HepG2 (cell line): ENCODE measurements around the gene MALRD1. TPM values are rescaled to one million over a fixed set of nuclear protein-coding genes. Genes with fewer than 3 reads are reported as not detected.

Experiments
- ATAC-seq: fragments of 200-7000 bp; cut with Tn5 transposase; 3 replicates; pipeline ENCODE4 v1.9.1; 2020; ENCODE audit warnings: mild to moderate bottlenecking, moderate library complexity
- BruUV-seq: library from RNA; stranded (reverse); fragments of 400-500 nt; replicated peaks from 2 replicates; lab custom pipeline; 2021; lab: Mats Ljungman, UMichigan
- CTCF ChIA-PET: fragments of 300-600 bp; formaldehyde crosslinking; extraction: SDS; loops from one replicate; lab custom pipeline; 2021; ENCODE audit warnings: low total read pairs, inconsistent platforms, low intra/inter-chr PET ratio; lab: Yijun Ruan, JAX
- POLR2A ChIA-PET: fragments of 350-600 bp; sonication (Branson Sonifier 250); formaldehyde crosslinking; loops from one replicate; lab custom pipeline; 2020; ENCODE audit warnings: antibody characterized with exemption, inconsistent platforms; lab: Yijun Ruan, JAX
- DNase-seq: peaks from one replicate; pipeline ENCODE4 v3.0.0-alpha.2; 2015; ENCODE audit warnings: low spot score
- FAIRE-seq: peaks from 3 replicates; lab custom pipeline; 2011; peaks lifted over from hg19 to GRCh38; lab: Jason Lieb, UNC
- H2AFZ ChIP-seq: one replicate; pipeline ENCODE4 v1.6.1; 2011; ENCODE audit warnings: low read length, inconsistent platforms
- H3K27ac ChIP-seq: fragments of 300-600 bp; 3 replicates; pipeline ENCODE4 v1.8.0; 2011; ENCODE audit warnings: mixed run types, mild to moderate bottlenecking, mixed read lengths, low read length, inconsistent platforms; ENCODE audit not compliant: insufficient read depth; ENCODE audit errors: extremely low read length
- H3K27me3 ChIP-seq, 2 experiments: fragments of 200-600 bp in 1 of 2; 2 replicates in 1 of 2; 3 replicates in 1 of 2; pipeline versions ENCODE4 v1.6.0 to v1.8.0; 2011; ENCODE audit warnings: low read length in 2 of 2, mild to moderate bottlenecking in 2 of 2, moderate library complexity in 2 of 2, inconsistent platforms in 1 of 2; ENCODE audit not compliant: insufficient read depth in 2 of 2, control insufficient read depth in 1 of 2
- H3K36me3 ChIP-seq, 2 experiments: fragments of 200-600 bp in 1 of 2; replicated peaks in 1 of 2; 2 replicates in 1 of 2; 3 replicates in 1 of 2; pipeline versions ENCODE4 v1.5.1 to v1.8.0; 2011; ENCODE audit warnings: low read length in 2 of 2, inconsistent platforms in 1 of 2; ENCODE audit not compliant: insufficient read depth in 2 of 2, control insufficient read depth in 1 of 2
- H3K4me1 ChIP-seq: 2 replicates; pipeline ENCODE4 v1.5.1; 2012; ENCODE audit warnings: low read length, inconsistent platforms; ENCODE audit not compliant: insufficient read depth
- H3K4me2 ChIP-seq: 2 replicates; pipeline ENCODE4 v1.6.0; 2011; ENCODE audit warnings: low read depth, low read length, inconsistent platforms
- H3K4me3 ChIP-seq, 3 experiments: fragments of 200-600 bp in 1 of 3; sonication (generic), shearing (Covaris generic) in 1 of 3; replicated peaks in 1 of 3; 2 replicates each; pipeline ENCODE4 v1.5.1; 2011 to 2016; ENCODE audit warnings: low read length in 3 of 3, inconsistent platforms in 2 of 3, low read depth in 2 of 3, mild to moderate bottlenecking in 2 of 3, control low read depth in 1 of 3, mixed read lengths in 1 of 3; ENCODE audit not compliant: insufficient read depth in 1 of 3
- H3K79me2 ChIP-seq: one replicate; pipeline ENCODE4 v1.6.1; 2011; ENCODE audit warnings: low read length, inconsistent platforms; ENCODE audit not compliant: insufficient read depth
- H3K9ac ChIP-seq: 2 replicates; pipeline ENCODE4 v1.6.0; 2011; ENCODE audit warnings: mild to moderate bottlenecking, low read depth, low read length, inconsistent platforms; ENCODE audit not compliant: insufficient read depth
- H3K9me3 ChIP-seq: 2 replicates; pipeline ENCODE4 v1.5.1; 2012; ENCODE audit warnings: mild to moderate bottlenecking, low read length
- H4K20me1 ChIP-seq: 2 replicates; pipeline ENCODE4 v1.6.0; 2011; ENCODE audit warnings: inconsistent platforms, mild to moderate bottlenecking, low read length, moderate library complexity; ENCODE audit not compliant: insufficient read depth
- ESRRA ChIP-seq: sonication (generic); formaldehyde crosslinking; IDR thresholded peaks from 2 replicates; pipeline ENCODE4 v1.5.1; 2020; ENCODE audit warnings: mild to moderate bottlenecking, low read depth, missing genetic modification reagents
- GABPA ChIP-seq, 2 experiments: IDR thresholded peaks; 2 replicates each; pipeline ENCODE4 v1.6.1; 2011 to 2016; ENCODE audit warnings: low read depth in 2 of 2, low read length in 1 of 2, missing biosample characterization in 1 of 2, missing genetic modification characterization in 1 of 2
- GFI1 ChIP-seq: sonication (generic); formaldehyde crosslinking; IDR thresholded peaks from 2 replicates; pipeline ENCODE4 v1.5.0; 2020; ENCODE audit warnings: missing genetic modification reagents, mild to moderate bottlenecking, borderline replicate concordance
- RBFOX2 ChIP-seq: fragments of 200-400 bp; formaldehyde crosslinking; IDR thresholded peaks from 2 replicates; pipeline ENCODE4 v1.6.1; 2017; ENCODE audit warnings: low read depth, mild to moderate bottlenecking, low read length
- RBM39 ChIP-seq: fragments of 200-400 bp; formaldehyde crosslinking; IDR thresholded peaks from one replicate; pipeline ENCODE4 v1.6.1; 2018; ENCODE audit warnings: antibody characterized with exemption, mild to moderate bottlenecking, low read depth, low read length; ENCODE audit not compliant: poor library complexity, severe bottlenecking
- SIN3B ChIP-seq: fragments of 150-350 bp; IDR thresholded peaks from 2 replicates; pipeline ENCODE4 v1.6.1; 2014; ENCODE audit warnings: low read length
- TOPORS ChIP-seq: sonication (generic); formaldehyde crosslinking; IDR thresholded peaks from 2 replicates; pipeline ENCODE4 v1.8.0; 2023; ENCODE audit warnings: mild to moderate bottlenecking, missing genetic modification reagents
- ZBTB1 ChIP-seq: sonication (generic); formaldehyde crosslinking; IDR thresholded peaks from 2 replicates; pipeline ENCODE4 v1.4.0; 2020; ENCODE audit warnings: missing genetic modification reagents, borderline replicate concordance
- ZFP1 ChIP-seq: IDR thresholded peaks from 2 replicates; pipeline ENCODE4 v1.6.1; 2016
- ZNF260 ChIP-seq: sonication (generic); formaldehyde crosslinking; IDR thresholded peaks from 2 replicates; pipeline ENCODE4 v1.4.0; 2020; ENCODE audit warnings: missing genetic modification reagents, low read depth, mild to moderate bottlenecking, borderline replicate concordance
- ZNF430 ChIP-seq: sonication (generic); formaldehyde crosslinking; IDR thresholded peaks from 2 replicates; pipeline ENCODE4 v1.9.0; 2021; ENCODE audit warnings: mild to moderate bottlenecking, missing genetic modification reagents
- WGBS: methylation state at CpG from one replicate; pipeline ENCODE4 v1.1.6; 2017; ENCODE audit warnings: low lambda C conversion rate; 5-methylcytosine and 5-hydroxymethylcytosine counted together
- in situ Hi-C: cut with HindIII; loops from 2 replicates; pipeline ENCODE4 v1.10.0; 2017; ENCODE audit warnings: low pct_unique_long_range_greater_than_20kb; ENCODE audit not compliant: extremely low pct_ligation_motif_present
- intact Hi-C: fragments of 100-400 bp; cut with micrococcal nuclease; formaldehyde crosslinking; loops from one replicate; pipeline ENCODE4 v1.10.0; 2022; ENCODE audit not compliant: unreplicated experiment
- polyA plus RNA-seq, 8 experiments: library from polyadenylated mRNA; depleted of rRNA in 3 of 8; stranded (reverse) in 7 of 8; unstranded in 1 of 8; fragments of >200 nt; fragmentation: Illumina TruSeq in 4 of 8; extraction: Trizol in 4 of 8; gene quantifications; 2 replicates each; pipeline versions ENCODE4 v1.2.1 to v1.2.3, GENCODE V29; 2011 to 2016; ENCODE audit warnings: low read depth in 4 of 8, missing spikeins in 1 of 8, mixed read lengths in 1 of 8; ENCODE audit not compliant: insufficient read depth in 1 of 8
- total RNA-seq, 5 experiments: library from RNA; depleted of rRNA; stranded (reverse); fragments of >200 nt; fragmentation: Illumina TruSeq; extraction: Trizol; gene quantifications; 2 replicates each; pipeline ENCODE4 v1.2.3, GENCODE V29; 2016; ENCODE audit warnings: low read depth in 1 of 5
- TF ChIP-seq, protein P1 (sequence below): sonication (generic); formaldehyde crosslinking; IDR thresholded peaks from 2 replicates; pipeline ENCODE4 v1.5.0; 2020; ENCODE audit warnings: mild to moderate bottlenecking, missing genetic modification reagents
- TF ChIP-seq, protein P2 (sequence below): sonication (generic); formaldehyde crosslinking; IDR thresholded peaks from 2 replicates; pipeline ENCODE4 v1.5.1; 2020; ENCODE audit warnings: mild to moderate bottlenecking, missing genetic modification reagents, borderline replicate concordance
- TF ChIP-seq, protein P3 (sequence below): sonication (generic); formaldehyde crosslinking; IDR thresholded peaks from 2 replicates; pipeline ENCODE4 v1.8.1; 2023; ENCODE audit warnings: mild to moderate bottlenecking, missing genetic modification reagents, borderline replicate concordance

Gene MALRD1
- total and polyA plus RNA-seq, 2 of the 13 experiments (the other 11 are each of a cell fraction or from before 2014, with no cell fraction given) = 5.7 to 15.4 TPM

DNA sequence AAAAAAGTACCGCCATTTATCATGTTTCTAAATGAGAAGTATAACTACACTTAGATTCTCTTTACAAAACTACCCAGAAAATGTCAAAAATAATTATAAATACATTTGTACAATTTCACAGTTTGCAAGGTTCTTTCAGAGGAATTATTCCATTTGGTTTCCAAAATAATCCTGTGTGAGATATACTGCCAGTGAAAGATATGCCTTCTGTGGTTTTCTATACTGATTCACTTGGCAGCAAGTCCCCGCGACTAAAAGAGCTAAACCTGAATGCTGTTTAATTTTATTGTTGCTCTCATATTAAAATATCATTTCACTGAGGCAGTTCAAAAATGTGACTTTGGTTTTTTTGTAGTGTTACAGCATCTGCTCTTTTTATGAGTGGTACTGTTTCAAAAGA, 402.8 kb downstream of the MALRD1 start:
- H3K79me2 ChIP-seq = no peaks in the 10 kb centered on the region
- no peak overlapping the region for H3K4me2 ChIP-seq
- H3K4me3 ChIP-seq = no peak overlapping the region
- H3K9me3 ChIP-seq = no peaks in the 10 kb centered on the region
- intact Hi-C loops = no loop called here
- no peak for ATAC-seq
- DNase-seq = no peak
- H4K20me1 ChIP-seq = no peaks in the 10 kb centered on the region
- CTCF ChIA-PET = no interaction called here
- in situ Hi-C loops = no loop called here
- no peak overlapping the region for H3K27ac ChIP-seq
- BruUV-seq = no TSS peak
- H3K9ac ChIP-seq = no peak overlapping the region
- FAIRE-seq = no peak
- H3K27me3 ChIP-seq = no peaks in the 10 kb centered on the region
- H3K36me3 ChIP-seq = no peaks in the 10 kb centered on the region
- no peaks in the 10 kb centered on the region for H3K4me1 ChIP-seq
- WGBS = 23% methylated on average over 3 of the region's 3 CpGs
- TF ChIP-seq, protein P1, sequence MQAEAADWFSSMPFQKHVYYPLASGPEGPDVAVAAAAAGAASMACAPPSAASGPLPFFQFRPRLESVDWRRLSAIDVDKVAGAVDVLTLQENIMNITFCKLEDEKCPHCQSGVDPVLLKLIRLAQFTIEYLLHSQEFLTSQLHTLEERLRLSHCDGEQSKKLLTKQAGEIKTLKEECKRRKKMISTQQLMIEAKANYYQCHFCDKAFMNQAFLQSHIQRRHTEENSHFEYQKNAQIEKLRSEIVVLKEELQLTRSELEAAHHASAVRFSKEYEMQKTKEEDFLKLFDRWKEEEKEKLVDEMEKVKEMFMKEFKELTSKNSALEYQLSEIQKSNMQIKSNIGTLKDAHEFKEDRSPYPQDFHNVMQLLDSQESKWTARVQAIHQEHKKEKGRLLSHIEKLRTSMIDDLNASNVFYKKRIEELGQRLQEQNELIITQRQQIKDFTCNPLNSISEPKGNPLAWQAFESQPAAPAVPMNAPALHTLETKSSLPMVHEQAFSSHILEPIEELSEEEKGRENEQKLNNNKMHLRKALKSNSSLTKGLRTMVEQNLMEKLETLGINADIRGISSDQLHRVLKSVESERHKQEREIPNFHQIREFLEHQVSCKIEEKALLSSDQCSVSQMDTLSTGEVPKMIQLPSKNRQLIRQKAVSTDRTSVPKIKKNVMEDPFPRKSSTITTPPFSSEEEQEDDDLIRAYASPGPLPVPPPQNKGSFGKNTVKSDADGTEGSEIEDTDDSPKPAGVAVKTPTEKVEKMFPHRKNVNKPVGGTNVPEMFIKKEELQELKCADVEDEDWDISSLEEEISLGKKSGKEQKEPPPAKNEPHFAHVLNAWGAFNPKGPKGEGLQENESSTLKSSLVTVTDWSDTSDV (CRISPR knock-in tag) = no peak
- TF ChIP-seq SIN3B (no peak), GABPA (IDR thresholded peaks at IDR 0.05; ENCODE audit: low read depth, low read length) (no peak), GABPA (CRISPR knock-in tag; IDR thresholded peaks at IDR 0.05; ENCODE audit: low read depth) (no peak), TOPORS (CRISPR knock-in tag) (no peak), GFI1 (no peak), RBFOX2 (no peak), ZNF430 (CRISPR knock-in tag) (no peak), ZFP1 (CRISPR knock-in tag) (no peak), ZBTB1 (CRISPR knock-in tag) (no peak), ZNF260 (CRISPR knock-in tag) (no peak), ESRRA (CRISPR knock-in tag) (no peak), RBM39 (no peak)
- TF ChIP-seq, protein P2, sequence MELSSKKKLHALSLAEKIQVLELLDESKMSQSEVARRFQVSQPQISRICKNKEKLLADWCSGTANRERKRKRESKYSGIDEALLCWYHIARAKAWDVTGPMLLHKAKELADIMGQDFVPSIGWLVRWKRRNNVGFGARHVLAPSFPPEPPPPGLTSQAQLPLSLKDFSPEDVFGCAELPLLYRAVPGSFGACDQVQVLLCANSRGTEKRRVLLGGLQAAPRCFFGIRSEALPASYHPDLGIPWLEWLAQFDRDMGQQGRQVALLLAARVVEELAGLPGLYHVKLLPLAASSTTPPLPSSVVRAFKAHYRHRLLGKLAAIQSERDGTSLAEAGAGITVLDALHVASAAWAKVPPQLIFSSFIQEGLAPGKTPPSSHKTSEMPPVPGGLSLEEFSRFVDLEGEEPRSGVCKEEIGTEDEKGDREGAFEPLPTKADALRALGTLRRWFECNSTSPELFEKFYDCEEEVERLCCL (CRISPR knock-in tag) = no peak
- TF ChIP-seq, protein P3, sequence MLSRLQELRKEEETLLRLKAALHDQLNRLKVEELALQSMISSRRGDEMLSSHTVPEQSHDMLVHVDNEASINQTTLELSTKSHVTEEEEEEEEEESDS (CRISPR knock-in tag) = no peak
- TF ChIP-seq, all 625 proteins: peak for 0
- no peak overlapping the region for H2AFZ ChIP-seq
- POLR2A ChIA-PET = no interaction called here
